ENCODE results near the gene C1GALT1C1L. TPM values are rescaled to one million over a fixed set of nuclear protein-coding genes. Genes with fewer than 3 reads are reported as not detected.
A peak's percentile ranks its signal among the peaks of the same experiment; 100 is the strongest.

Gene C1GALT1C1L
- total and polyA plus RNA-seq, 9 donors = 0.64 to 1.6 (median 1.2) TPM; not detected in 2

DNA sequence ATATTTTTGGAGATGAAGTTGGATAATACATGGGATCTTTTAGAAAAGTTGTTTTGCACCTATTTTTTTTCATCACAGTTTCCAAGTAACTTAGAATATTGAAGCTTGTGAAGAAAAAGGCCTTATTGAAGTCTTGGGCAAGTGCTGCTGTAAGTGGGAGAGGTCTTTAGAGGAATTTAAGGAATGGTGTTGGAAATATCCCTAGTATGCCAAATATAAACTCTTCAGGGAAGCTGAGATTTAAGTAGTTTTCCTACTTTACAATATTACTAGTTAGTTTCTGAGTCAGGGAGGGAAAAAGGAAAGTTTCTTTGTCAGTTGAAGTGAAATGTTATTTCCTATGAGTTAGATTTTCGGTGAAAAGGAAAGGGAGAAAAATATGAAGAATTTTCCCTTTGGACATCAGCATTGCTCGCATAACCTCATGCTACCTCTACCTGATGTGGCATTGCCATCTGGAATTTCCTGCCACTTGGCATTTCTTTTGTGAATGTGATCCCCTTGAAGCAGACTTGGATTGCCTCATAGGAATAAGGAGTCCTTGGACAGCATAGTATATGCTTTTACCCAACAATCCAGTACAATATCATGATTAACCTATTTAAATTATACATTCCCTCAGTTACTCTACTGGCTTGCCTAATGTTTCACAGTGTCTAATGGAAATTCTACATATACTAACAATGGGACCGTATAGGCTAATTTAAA, 27.1 kb downstream of the C1GALT1C1L start:
- peaks cover 6% of the 10 kb centered on the region for H3K4me1 ChIP-seq (ENCODE audit: insufficient read depth)
- H3K4me3 ChIP-seq = no peak overlapping the region
- H3K27me3 ChIP-seq = no peaks in the 10 kb centered on the region
- intact Hi-C loops (cut with DNase I) = no loop called here
- DNase-seq = no peak
- peak overlapping the region in 1 of 2 donors; percentile 37 for H3K27ac ChIP-seq
- whole genome bisulfite sequencing, 3 donors = 44 to 48% (median 46%) methylated on average over 3 of the region's 3 CpGs
- H3K36me3 ChIP-seq = no peaks in the 10 kb centered on the region
- H3K9me3 ChIP-seq = no peaks in the 10 kb centered on the region
- TF ChIP-seq POLR2A (IDR thresholded peaks at IDR 0.05) = no peak
- no peak for TF ChIP-seq EP300 (IDR thresholded peaks at IDR 0.05)
- TF ChIP-seq, protein P1, sequence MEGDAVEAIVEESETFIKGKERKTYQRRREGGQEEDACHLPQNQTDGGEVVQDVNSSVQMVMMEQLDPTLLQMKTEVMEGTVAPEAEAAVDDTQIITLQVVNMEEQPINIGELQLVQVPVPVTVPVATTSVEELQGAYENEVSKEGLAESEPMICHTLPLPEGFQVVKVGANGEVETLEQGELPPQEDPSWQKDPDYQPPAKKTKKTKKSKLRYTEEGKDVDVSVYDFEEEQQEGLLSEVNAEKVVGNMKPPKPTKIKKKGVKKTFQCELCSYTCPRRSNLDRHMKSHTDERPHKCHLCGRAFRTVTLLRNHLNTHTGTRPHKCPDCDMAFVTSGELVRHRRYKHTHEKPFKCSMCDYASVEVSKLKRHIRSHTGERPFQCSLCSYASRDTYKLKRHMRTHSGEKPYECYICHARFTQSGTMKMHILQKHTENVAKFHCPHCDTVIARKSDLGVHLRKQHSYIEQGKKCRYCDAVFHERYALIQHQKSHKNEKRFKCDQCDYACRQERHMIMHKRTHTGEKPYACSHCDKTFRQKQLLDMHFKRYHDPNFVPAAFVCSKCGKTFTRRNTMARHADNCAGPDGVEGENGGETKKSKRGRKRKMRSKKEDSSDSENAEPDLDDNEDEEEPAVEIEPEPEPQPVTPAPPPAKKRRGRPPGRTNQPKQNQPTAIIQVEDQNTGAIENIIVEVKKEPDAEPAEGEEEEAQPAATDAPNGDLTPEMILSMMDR (IDR thresholded peaks at IDR 0.05) = no peak

DNA sequence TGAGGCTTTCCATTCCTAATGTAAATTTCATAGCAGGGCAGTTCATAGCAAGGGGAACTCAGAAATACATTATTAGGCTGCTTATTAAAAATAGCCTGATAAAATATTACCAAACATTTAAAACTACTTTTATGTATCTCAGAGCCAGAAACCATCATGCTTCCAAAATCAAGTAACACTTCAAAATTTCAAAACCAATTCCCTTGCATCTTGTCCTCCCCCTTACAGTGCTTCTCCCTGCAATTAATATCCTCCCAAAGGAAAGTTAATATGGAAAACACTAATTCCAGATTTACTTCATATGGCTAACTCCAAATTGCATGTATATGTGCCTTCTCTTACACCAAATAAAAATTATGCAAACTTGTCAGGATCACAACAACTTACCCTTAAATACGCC, 32.5 kb downstream of the C1GALT1C1L start:
- H3K36me3 ChIP-seq = no peaks in the 10 kb centered on the region
- H3K4me1 ChIP-seq (ENCODE audit: insufficient read depth) = peaks cover 5% of the 10 kb centered on the region
- no peaks in the 10 kb centered on the region for H3K27me3 ChIP-seq
- no peak overlapping the region for H3K4me3 ChIP-seq
- intact Hi-C loops (cut with DNase I) = no loop called here
- no peak for DNase-seq
- H3K27ac ChIP-seq = no peak overlapping the region
- TF ChIP-seq, protein P1 (IDR thresholded peaks at IDR 0.05) = no peak
- H3K9me3 ChIP-seq = no peaks in the 10 kb centered on the region
- 80 to 97% (median 82%) methylated on average over 1 of the region's 1 CpG for WGBS, 3 donors

DNA sequence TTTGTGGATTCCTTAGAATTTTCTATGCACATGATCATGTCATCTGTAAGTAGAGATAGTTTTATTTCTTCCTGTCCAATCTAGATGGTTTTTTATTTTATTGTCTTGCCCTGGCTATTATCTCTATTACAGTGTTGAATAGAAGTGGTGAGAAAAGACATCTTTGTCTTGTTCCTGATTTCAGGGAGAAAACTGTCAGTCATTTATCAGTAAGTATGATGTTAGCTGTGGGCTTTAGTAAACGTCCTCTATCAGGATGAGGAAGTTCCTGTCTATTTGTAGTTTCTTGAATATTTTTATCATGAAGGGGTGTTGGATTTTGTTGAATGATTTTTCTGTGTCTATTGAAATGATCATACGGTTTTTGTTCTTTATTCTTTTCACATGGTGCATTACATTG, 33.9 kb downstream of the C1GALT1C1L start:
- no peaks in the 10 kb centered on the region for H3K9me3 ChIP-seq
- intact Hi-C loops (cut with DNase I) = no loop called here
- TF ChIP-seq EP300 (IDR thresholded peaks at IDR 0.05) = no peak
- TF ChIP-seq, protein P1 (IDR thresholded peaks at IDR 0.05) = no peak
- no peaks in the 10 kb centered on the region for H3K4me1 ChIP-seq (ENCODE audit: insufficient read depth)
- no peak for DNase-seq
- H3K27ac ChIP-seq = no peak overlapping the region
- no peak overlapping the region for H3K4me3 ChIP-seq
- no peaks in the 10 kb centered on the region for H3K27me3 ChIP-seq
- WGBS, 3 donors = 41 to 48% (median 48%) methylated on average over 2 of the region's 2 CpGs
- no peaks in the 10 kb centered on the region for H3K36me3 ChIP-seq

DNA sequence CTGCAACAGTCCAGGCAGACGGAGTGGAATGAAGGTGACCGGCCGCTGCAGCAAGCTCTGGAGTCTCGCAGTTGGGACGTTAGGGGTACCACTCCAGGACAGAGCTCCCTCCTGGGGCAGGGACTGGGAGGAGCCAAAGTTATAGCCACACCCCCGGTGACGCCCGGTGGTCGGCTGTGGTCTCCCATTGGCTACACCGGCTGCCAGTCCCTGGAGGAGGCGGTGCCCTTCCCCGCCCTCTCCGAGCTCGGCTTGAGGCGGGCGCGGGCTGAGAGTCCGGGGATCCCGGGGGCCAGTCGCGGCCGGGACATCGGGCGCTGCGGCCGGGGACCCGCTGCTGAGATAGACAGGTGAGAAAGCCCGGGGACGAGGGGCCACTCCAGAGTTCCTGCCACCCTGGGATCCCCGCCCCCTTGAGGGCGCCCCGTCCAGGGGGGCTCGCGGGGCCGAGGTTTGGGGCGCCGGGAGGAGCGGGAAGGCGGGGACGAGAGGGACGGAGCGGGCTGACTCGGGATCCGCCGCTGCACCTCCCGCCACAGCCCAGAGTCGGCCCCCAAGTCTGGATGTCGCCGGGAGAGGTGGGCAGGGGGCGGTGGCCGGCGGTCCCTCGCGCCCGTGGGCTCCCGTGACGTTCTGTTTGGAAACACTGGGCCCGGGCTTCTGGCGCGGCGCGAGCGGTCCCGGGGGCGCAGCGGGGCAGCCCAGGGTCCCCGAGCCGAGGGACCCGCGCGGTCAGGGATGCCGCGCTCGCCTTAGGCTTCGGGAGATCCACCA, 39.0 kb downstream of the C1GALT1C1L start, which contains the start of gene PLEKHH2:
TSS of gene PLEKHH2 (plus strand) at position 231 of the 774 bp plus-strand sequence. CDS start 7,414 bp downstream, outside the sequence.
- Histone ChIP-seq H3K27me3 (no peaks in the 10 kb centered on the region), H3K4me1 (ENCODE audit: insufficient read depth) (no peaks in the 10 kb centered on the region), H3K36me3 (no peaks in the 10 kb centered on the region), H3K9me3 (no peaks in the 10 kb centered on the region), H3K4me3 (peak within 1 kb of the TSS; percentile 99), H3K27ac (peak within 1 kb of the TSS; percentile 72 to 93)
- WGBS, 3 donors = 0% methylated on average over 56 to 75 of the region's 75 CpGs
- intact Hi-C loops (cut with DNase I) = no loop called here
- TF ChIP-seq POLR2A (IDR thresholded peaks at IDR 0.05) (peak; percentile 87), EP300 (IDR thresholded peaks at IDR 0.05) (no peak)
- TF ChIP-seq, protein P1 (IDR thresholded peaks at IDR 0.05) = no peak
- DNase-seq = peak; percentile 94 to 98 (median 97)
